Measurements from ENCODE around the gene DUT. TPM values are rescaled to one million over a fixed set of nuclear protein-coding genes. Genes with fewer than 3 reads are reported as not detected.
A peak's percentile ranks its signal among the peaks of the same experiment; 100 is the strongest.
"Not testable (repeated sequence)": the region's sequence is repeated elsewhere in the genome, so short reads cannot be mapped to it uniquely, and the experiment has no call there.

DUT gene
- total RNA-seq, 2 donors from 2014 or later, result 279 to 288 TPM

DNA sequence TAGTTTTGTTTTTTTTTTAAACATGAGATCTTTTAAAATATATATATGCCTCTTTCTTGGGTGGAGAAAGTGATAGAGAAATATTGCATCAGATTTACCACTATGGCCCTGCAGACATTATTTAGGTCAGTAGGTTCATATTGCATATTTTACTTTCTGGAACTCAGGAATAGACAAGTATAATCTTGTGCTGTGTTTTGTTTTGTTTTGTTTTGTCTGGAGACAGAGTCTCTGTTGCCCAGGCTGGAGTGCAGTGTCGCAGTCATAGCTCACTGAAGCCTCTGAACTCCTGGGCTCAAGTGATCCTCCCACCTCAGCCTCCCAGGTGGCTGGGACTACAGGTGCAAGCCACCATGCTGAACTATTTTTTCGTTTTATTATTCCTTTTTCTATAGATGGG, 21.5 kb upstream of the DUT start:
- Mint-ChIP-seq H3K36me3 (ENCODE audit: insufficient read depth in 2 of 2) (no peaks in the 10 kb centered on the region), H3K27me3 (ENCODE audit: low read depth) (no peaks in the 10 kb centered on the region), H3K4me1 (ENCODE audit: low read depth) (no peaks in the 10 kb centered on the region), H3K9me3 (no peaks in the 10 kb centered on the region), H3K27ac (no peak overlapping the region), H3K4me3 (no peak overlapping the region)
- DNase-seq (no peak), ATAC-seq (replicated peaks in 1 of 2) (no peak)

GRCh38 chr15:48313216-48313615, 18.0 kb upstream of the DUT start:
- Mint-ChIP-seq H3K4me3 (no peak overlapping the region), H3K9me3 (no peaks in the 10 kb centered on the region), H3K36me3 (ENCODE audit: insufficient read depth in 2 of 2) (no peaks in the 10 kb centered on the region), H3K27me3 (ENCODE audit: low read depth) (no peaks in the 10 kb centered on the region), H3K4me1 (ENCODE audit: low read depth) (no peaks in the 10 kb centered on the region), H3K27ac (no peak overlapping the region)
- no peak for ATAC-seq (replicated peaks in 1 of 2)
- no peak for DNase-seq

GRCh38 chr15:48315041-48315440, 16.2 kb upstream of the DUT start:
- no peak for DNase-seq
- Mint-ChIP-seq H3K36me3 (ENCODE audit: insufficient read depth in 2 of 2) (no peaks in the 10 kb centered on the region), H3K27me3 (ENCODE audit: low read depth) (peaks cover 3% of the 10 kb centered on the region)

DNA sequence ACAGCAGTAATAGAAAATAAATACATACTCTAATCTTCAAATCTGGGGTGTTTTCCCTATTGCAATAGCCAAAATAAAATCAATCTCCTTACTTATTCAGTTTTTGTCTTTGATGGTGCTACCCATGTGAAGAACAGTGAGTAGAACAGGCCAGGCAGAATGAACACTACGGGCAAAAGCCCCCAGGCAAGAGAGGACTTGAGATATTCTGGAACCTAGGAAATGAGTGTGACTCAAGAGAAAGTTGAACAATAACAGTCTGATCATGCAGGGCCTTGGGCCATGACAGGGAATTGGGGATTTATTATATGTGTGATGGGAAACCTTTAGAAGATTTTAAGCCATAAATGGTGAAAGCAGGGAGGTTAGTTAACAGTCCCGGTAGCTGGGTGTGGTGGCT, 14.0 kb upstream of the DUT start:
- DNase-seq (no peak), ATAC-seq (replicated peaks in 1 of 2) (no peak)
- no peaks in the 10 kb centered on the region for H3K36me3 Mint-ChIP-seq (ENCODE audit: insufficient read depth in 2 of 2)
- no peaks in the 10 kb centered on the region for H3K9me3 Mint-ChIP-seq
- no peak overlapping the region for H3K4me3 Mint-ChIP-seq
- H3K27me3 Mint-ChIP-seq (ENCODE audit: low read depth), result peaks cover 12% of the 10 kb centered on the region
- no peaks in the 10 kb centered on the region for H3K4me1 Mint-ChIP-seq (ENCODE audit: low read depth)
- H3K27ac Mint-ChIP-seq, result no peak overlapping the region

More at GRCh38 chr15:48315041-48315440, 16.2 kb upstream of the DUT start:
- Mint-ChIP-seq H3K4me3 (no peak overlapping the region), H3K27ac (no peak overlapping the region), H3K9me3 (no peaks in the 10 kb centered on the region), H3K4me1 (ENCODE audit: low read depth) (no peaks in the 10 kb centered on the region)
- ATAC-seq (replicated peaks in 1 of 2), result no peak

DNA sequence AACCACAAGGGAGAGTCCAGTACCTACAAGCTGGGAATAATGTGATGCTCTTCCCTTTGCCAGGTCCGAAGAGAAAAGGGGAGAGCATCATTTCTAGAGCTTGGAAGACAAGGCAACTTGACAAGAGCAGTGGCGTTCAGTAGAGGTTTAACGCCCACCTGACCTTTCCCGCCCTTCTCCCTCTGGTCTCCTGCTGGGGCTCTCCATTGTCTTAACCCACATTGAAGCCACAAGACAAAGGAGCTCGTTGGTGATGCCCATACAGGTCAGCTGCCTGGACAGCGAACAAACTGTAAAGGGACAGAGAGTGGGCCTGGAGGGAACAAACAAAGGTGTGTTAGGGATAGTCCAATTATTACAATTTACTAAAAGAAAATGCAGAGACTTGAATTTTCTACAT, 13.1 kb upstream of the DUT start:
- Mint-ChIP-seq H3K4me1 (ENCODE audit: low read depth) (no peaks in the 10 kb centered on the region), H3K27me3 (ENCODE audit: low read depth) (peaks cover 16% of the 10 kb centered on the region), H3K9me3 (no peaks in the 10 kb centered on the region), H3K4me3 (no peak overlapping the region), H3K27ac (no peak overlapping the region), H3K36me3 (ENCODE audit: insufficient read depth in 2 of 2) (no peaks in the 10 kb centered on the region)
- DNase-seq, result no peak
- ATAC-seq (replicated peaks in 1 of 2), result no peak

- peaks cover 16% of the 10 kb centered on the region for H3K27me3 Mint-ChIP-seq (ENCODE audit: low read depth)
- no peak overlapping the region for H3K27ac Mint-ChIP-seq
- DNase-seq (no peak), ATAC-seq (replicated peaks in 1 of 2) (no peak)
- no peaks in the 10 kb centered on the region for H3K36me3 Mint-ChIP-seq (ENCODE audit: insufficient read depth in 2 of 2)
- H3K4me3 Mint-ChIP-seq, result no peak overlapping the region
- no peaks in the 10 kb centered on the region for H3K9me3 Mint-ChIP-seq
- H3K4me1 Mint-ChIP-seq (ENCODE audit: low read depth), result no peaks in the 10 kb centered on the region
These were observed 7.9 kb upstream of the DUT start for GRCh38 chr15:48323294-48323693.

DNA sequence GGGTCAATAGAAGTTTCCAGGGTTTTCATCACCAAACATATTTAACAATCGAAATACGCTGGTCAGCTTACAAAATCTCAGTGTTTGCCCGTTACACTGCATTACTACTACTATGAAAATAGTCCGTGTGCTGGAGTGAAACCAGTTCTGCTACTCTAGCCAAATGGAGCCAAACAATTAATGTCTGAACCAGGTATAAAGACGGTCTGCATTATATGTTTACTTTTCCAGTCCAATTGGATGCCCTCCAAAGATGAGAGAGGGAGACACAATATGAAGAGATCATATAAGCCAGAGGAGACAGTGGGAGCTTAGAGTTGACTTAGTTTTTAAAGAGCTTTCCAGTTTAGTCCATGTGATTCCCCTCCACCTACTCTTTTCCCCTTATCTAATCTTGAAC, 6.3 kb upstream of the DUT start:
- DNase-seq, result no peak
- peaks cover 0 to 3% of the 10 kb centered on the region in 2 donors for H3K36me3 Mint-ChIP-seq (ENCODE audit: insufficient read depth in 2 of 2)
- H3K27ac Mint-ChIP-seq, result no peak overlapping the region
- peaks cover 2% of the 10 kb centered on the region for H3K4me1 Mint-ChIP-seq (ENCODE audit: low read depth)
- no peaks in the 10 kb centered on the region for H3K9me3 Mint-ChIP-seq
- peaks cover 13% of the 10 kb centered on the region for H3K27me3 Mint-ChIP-seq (ENCODE audit: low read depth)
- ATAC-seq (replicated peaks in 1 of 2), result no peak
- H3K4me3 Mint-ChIP-seq, result no peak overlapping the region

DNA sequence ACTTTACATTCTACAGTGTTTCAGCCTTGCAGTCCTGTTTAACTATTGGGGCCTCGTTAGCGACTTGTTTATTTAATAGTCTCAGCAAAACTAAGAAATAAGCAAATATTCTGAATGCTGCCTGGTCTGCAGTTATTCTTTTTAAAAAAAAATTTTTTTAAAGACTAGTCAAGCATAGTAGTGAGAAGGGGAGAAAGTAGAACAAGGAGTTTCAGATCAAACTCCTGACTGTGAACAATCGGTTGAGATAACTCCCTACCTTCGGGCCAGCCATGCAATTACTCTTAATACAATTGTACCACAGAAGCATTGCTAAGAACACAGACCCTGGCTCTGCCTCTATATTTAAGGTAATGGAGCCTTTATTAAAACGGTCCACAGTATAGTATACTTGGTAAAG, 5.8 kb upstream of the DUT start:
- DNase-seq, result no peak
- Mint-ChIP-seq H3K36me3 (ENCODE audit: insufficient read depth in 2 of 2) (peaks cover 4 to 7% of the 10 kb centered on the region in 2 donors), H3K9me3 (no peaks in the 10 kb centered on the region), H3K27ac (no peak overlapping the region), H3K4me1 (ENCODE audit: low read depth) (peaks cover 6% of the 10 kb centered on the region), H3K27me3 (ENCODE audit: low read depth) (peaks cover 9% of the 10 kb centered on the region), H3K4me3 (no peak overlapping the region)
- ATAC-seq (replicated peaks in 1 of 2), result no peak

GRCh38 chr15:48326180-48326579, 5.0 kb upstream of the DUT start:
- H3K4me1 Mint-ChIP-seq (ENCODE audit: low read depth); ATAC-seq (replicated peaks in 1 of 2); DNase-seq; H3K27ac Mint-ChIP-seq; H3K36me3 Mint-ChIP-seq (ENCODE audit: insufficient read depth in 2 of 2); H3K27me3 Mint-ChIP-seq (ENCODE audit: low read depth); H3K9me3 Mint-ChIP-seq; H3K4me3 Mint-ChIP-seq: not testable (repeated sequence)

DNA sequence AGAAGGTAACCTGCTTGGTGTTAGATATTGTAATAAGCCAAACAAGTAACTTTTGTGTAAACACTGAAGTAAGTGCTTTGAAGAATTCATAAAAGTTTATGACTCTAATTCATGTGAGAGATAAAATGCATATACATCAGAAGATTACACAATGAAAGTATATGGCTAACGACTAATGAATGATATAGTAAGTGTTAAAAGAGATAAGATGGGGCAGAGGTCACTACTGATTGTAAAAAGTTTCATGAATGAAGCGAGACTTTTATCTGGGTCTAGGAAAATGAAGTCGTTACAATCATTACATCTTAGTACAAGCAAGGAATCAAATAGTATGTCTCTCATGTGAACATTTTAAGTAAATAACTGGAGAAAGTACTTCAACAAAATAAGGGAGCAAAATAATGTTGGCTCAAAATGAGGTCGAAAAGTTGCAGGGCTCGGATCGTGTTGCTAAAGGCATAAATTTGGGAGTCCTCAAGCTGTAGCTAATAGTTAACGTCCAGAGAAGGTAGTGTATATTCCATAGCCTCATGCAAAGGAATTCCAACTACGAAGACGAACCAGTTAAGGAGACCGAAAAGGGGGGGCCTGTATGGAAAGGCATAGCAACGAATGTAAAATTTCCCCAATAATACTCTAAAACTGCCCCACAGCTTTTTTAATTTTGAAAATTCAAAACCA, 984 bp upstream of the DUT start:
- Mint-ChIP-seq H3K4me1 (ENCODE audit: low read depth) (peaks cover 35% of the 10 kb centered on the region), H3K27ac (peak overlapping the region; percentile 99), H3K9me3 (no peaks in the 10 kb centered on the region), H3K4me3 (peak overlapping the region; percentile 97 to 99), H3K27me3 (ENCODE audit: low read depth) (no peaks in the 10 kb centered on the region), H3K36me3 (ENCODE audit: insufficient read depth in 2 of 2) (peaks cover 13 to 20% of the 10 kb centered on the region in 2 donors)
- no peak for DNase-seq
- no peak for ATAC-seq (replicated peaks in 1 of 2)

- peaks cover 22 to 29% of the 10 kb centered on the region in 2 donors for H3K36me3 Mint-ChIP-seq (ENCODE audit: insufficient read depth in 2 of 2)
- H3K4me1 Mint-ChIP-seq (ENCODE audit: low read depth), result peaks cover 46% of the 10 kb centered on the region
- ATAC-seq (replicated peaks in 1 of 2) (peak; percentile 68 to 69), DNase-seq (peak; percentile 73)
- no peaks in the 10 kb centered on the region for H3K9me3 Mint-ChIP-seq
- H3K27me3 Mint-ChIP-seq (ENCODE audit: low read depth), result no peaks in the 10 kb centered on the region
- peak overlapping the region; percentile 92 for H3K27ac Mint-ChIP-seq
- peak overlapping the region; percentile 97 to 99 for H3K4me3 Mint-ChIP-seq
These were observed 790 bp downstream of the DUT start for GRCh38 chr15:48331796-48332641.

GRCh38 chr15:48332642-48333034, 1.4 kb downstream of the DUT start:
- no peak for ATAC-seq (replicated peaks in 1 of 2)
- H3K27me3 Mint-ChIP-seq (ENCODE audit: low read depth), result no peaks in the 10 kb centered on the region
- peak overlapping the region; percentile 92 for H3K27ac Mint-ChIP-seq
- H3K4me1 Mint-ChIP-seq (ENCODE audit: low read depth), result peaks cover 46% of the 10 kb centered on the region
- no peaks in the 10 kb centered on the region for H3K9me3 Mint-ChIP-seq
- peak overlapping the region; percentile 97 to 99 for H3K4me3 Mint-ChIP-seq
- peak; percentile 13 to 23 for DNase-seq
- H3K36me3 Mint-ChIP-seq (ENCODE audit: insufficient read depth in 2 of 2), result peaks cover 22 to 29% of the 10 kb centered on the region in 2 donors

GRCh38 chr15:48333540-48333939, 2.3 kb downstream of the DUT start:
- ATAC-seq (replicated peaks in 1 of 2), result no peak
- peak overlapping the region; percentile 97 to 99 for H3K4me3 Mint-ChIP-seq

More at GRCh38 chr15:48333540-48333939, 2.3 kb downstream of the DUT start:
- Mint-ChIP-seq H3K4me1 (ENCODE audit: low read depth) (peaks cover 46% of the 10 kb centered on the region), H3K36me3 (ENCODE audit: insufficient read depth in 2 of 2) (peaks cover 22 to 32% of the 10 kb centered on the region in 2 donors), H3K27me3 (ENCODE audit: low read depth) (no peaks in the 10 kb centered on the region), H3K27ac (peak overlapping the region; percentile 92), H3K9me3 (no peaks in the 10 kb centered on the region)
- no peak for DNase-seq
